ENCODE measurements around the gene USP51. TPM values are rescaled to one million over a fixed set of nuclear protein-coding genes. Genes with fewer than 3 reads are reported as not detected.

Gene USP51
- total RNA-seq, 1 experiment from 2014 or later, result not detected

DNA sequence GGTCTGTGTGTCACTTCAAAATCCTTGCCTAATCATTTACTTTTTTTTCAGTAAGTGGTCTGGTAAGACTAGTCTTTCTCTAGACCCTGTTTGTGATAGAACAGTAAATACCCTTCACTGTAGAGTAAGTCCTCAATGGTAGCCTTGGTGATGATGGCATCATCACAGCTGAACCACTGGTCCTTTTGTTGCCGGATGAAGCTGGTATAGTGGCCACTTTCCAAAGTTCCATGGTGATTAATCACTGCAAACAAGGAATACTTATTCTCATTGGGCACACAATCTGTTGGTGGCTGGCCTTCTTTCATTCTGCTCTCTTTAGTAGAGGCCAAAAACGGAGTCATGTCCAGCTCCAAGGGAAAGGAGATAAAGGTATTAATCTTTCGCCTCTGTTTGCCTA lies 2.9 kb downstream of the USP51 start:
- Histone ChIP-seq H3K9me2 (ENCODE audit: insufficient read depth) (no peaks in the 10 kb centered on the region), H3K9ac (ENCODE audit: low read length) (no peak overlapping the region), H3K27me3 (ENCODE audit: insufficient read depth, low read length) (no peaks in the 10 kb centered on the region), H2AFZ (ENCODE audit: low read depth, low read length, poor library complexity, severe bottlenecking) (no peak overlapping the region), H3K4me3 (replicated peaks in 1 of 2; ENCODE audit: low read depth in 1 of 2, low read length in 2 of 2) (no peak overlapping the region), H4K20me1 (ENCODE audit: insufficient read depth) (no peaks in the 10 kb centered on the region), H3K9me3 (ENCODE audit: control insufficient read depth in 1 of 2, insufficient read depth in 1 of 2, low read depth in 1 of 2, low read length in 2 of 2) (no peaks in the 10 kb centered on the region), H3K4me2 (ENCODE audit: low read length) (no peak overlapping the region), H3K79me2 (ENCODE audit: insufficient read depth, low read length) (no peaks in the 10 kb centered on the region), H3K4me1 (ENCODE audit: control insufficient read depth in 1 of 2, insufficient read depth in 2 of 2, low read length in 2 of 2) (no peaks in the 10 kb centered on the region), H3K27ac (ENCODE audit: low read depth, low read length) (no peak overlapping the region), H3K36me3 (ENCODE audit: control insufficient read depth in 1 of 2, insufficient read depth in 2 of 2, low read length in 2 of 2) (no peaks in the 10 kb centered on the region)
- no peak for TF ChIP-seq TCF7L2 (IDR thresholded peaks at IDR 0.05; ENCODE audit: borderline replicate concordance, extremely low read depth, insufficient read depth, insufficient read length)
- TF ChIP-seq CBX3 (IDR thresholded peaks at IDR 0.05; ENCODE audit: low read depth), result no peak
- no peak for TF ChIP-seq ZNF274 (IDR thresholded peaks at IDR 0.05; ENCODE audit: low read depth, low read length)
- no peak for TF ChIP-seq ELF1 (IDR thresholded peaks at IDR 0.05; ENCODE audit: borderline replicate concordance, low read depth)
- no peak for TF ChIP-seq ZFX (IDR thresholded peaks at IDR 0.05)
- no peak for TF ChIP-seq FOSL1 (IDR thresholded peaks at IDR 0.05; ENCODE audit: low read depth)
- no peak for TF ChIP-seq POLR2A (IDR thresholded peaks at IDR 0.05; ENCODE audit: borderline replicate concordance, extremely low read depth, insufficient read depth, insufficient read length)
- TF ChIP-seq JUND (IDR thresholded peaks at IDR 0.05), result no peak
- TF ChIP-seq, protein P1, sequence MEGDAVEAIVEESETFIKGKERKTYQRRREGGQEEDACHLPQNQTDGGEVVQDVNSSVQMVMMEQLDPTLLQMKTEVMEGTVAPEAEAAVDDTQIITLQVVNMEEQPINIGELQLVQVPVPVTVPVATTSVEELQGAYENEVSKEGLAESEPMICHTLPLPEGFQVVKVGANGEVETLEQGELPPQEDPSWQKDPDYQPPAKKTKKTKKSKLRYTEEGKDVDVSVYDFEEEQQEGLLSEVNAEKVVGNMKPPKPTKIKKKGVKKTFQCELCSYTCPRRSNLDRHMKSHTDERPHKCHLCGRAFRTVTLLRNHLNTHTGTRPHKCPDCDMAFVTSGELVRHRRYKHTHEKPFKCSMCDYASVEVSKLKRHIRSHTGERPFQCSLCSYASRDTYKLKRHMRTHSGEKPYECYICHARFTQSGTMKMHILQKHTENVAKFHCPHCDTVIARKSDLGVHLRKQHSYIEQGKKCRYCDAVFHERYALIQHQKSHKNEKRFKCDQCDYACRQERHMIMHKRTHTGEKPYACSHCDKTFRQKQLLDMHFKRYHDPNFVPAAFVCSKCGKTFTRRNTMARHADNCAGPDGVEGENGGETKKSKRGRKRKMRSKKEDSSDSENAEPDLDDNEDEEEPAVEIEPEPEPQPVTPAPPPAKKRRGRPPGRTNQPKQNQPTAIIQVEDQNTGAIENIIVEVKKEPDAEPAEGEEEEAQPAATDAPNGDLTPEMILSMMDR (IDR thresholded peaks at IDR 0.05 in 2 of 3, conservative IDR thresholded peaks at IDR 0.05 in 1 of 3; ENCODE audit: borderline replicate concordance in 1 of 3, insufficient read depth in 1 of 3, low read depth in 2 of 3, low read length in 2 of 3), result no peak
- TF ChIP-seq EZH2 (IDR thresholded peaks at IDR 0.05), result no peak
- TF ChIP-seq, protein P2, sequence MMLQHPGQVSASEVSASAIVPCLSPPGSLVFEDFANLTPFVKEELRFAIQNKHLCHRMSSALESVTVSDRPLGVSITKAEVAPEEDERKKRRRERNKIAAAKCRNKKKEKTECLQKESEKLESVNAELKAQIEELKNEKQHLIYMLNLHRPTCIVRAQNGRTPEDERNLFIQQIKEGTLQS (IDR thresholded peaks at IDR 0.05), result no peak
- TF ChIP-seq YY1 (IDR thresholded peaks at IDR 0.05; ENCODE audit: extremely low read depth, insufficient replicate concordance, low read depth, low read length), result no peak
- TF ChIP-seq REST (IDR thresholded peaks at IDR 0.05; ENCODE audit: low read depth), result no peak
- no peak for TF ChIP-seq SP1 (IDR thresholded peaks at IDR 0.05; ENCODE audit: low read depth)
- TF ChIP-seq, protein P3, sequence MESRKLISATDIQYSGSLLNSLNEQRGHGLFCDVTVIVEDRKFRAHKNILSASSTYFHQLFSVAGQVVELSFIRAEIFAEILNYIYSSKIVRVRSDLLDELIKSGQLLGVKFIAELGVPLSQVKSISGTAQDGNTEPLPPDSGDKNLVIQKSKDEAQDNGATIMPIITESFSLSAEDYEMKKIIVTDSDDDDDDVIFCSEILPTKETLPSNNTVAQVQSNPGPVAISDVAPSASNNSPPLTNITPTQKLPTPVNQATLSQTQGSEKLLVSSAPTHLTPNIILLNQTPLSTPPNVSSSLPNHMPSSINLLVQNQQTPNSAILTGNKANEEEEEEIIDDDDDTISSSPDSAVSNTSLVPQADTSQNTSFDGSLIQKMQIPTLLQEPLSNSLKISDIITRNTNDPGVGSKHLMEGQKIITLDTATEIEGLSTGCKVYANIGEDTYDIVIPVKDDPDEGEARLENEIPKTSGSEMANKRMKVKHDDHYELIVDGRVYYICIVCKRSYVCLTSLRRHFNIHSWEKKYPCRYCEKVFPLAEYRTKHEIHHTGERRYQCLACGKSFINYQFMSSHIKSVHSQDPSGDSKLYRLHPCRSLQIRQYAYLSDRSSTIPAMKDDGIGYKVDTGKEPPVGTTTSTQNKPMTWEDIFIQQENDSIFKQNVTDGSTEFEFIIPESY (IDR thresholded peaks at IDR 0.05; ENCODE audit: extremely low read depth, insufficient replicate concordance, low read length), result no peak
- no peak for DNase-seq (ENCODE audit: low read depth, low spot score)
- RAD21 ChIA-PET (ENCODE audit: low non-redundant PET in 1 of 2, low total read pairs in 2 of 2, uncharacterized antibody in 2 of 2, unreplicated experiment in 2 of 2), result no interaction called here
- no peak for ATAC-seq
- CTCF ChIA-PET, result no interaction called here
- intact Hi-C loops (cut with micrococcal nuclease), result no loop called here
- POLR2A ChIA-PET, result no interaction called here
- BruUV-seq (replicated peaks), result no TSS peak
